CD1c-positive myeloid dendritic cell (primary cell): ENCODE measurements around the gene LHPP.

Source experiments
- DNase-seq: peaks from one replicate; pipeline ENCODE4 v3.0.0-alpha.2; 2016; ENCODE audit errors: extremely low spot score

The LHPP gene

DNA sequence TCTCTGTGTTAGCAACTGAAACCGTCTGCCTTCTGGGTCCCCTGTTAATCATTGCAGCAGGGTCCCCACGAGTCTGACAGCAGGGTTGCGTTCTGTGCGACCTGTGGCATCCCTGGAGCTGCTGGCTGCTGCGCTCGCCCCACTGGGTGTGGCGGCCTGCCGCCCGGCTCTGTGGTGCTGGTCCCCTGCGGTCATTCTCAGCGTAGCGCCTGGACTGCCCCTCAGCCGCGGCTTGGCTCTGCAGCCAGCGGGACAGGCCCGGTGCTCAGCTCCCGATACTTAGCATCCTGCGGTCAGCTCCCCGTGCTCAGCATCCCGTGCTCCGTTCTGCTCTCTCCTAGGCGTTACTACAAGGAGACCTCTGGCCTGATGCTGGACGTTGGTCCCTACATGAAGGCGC, 35.0 kb downstream of the LHPP start:
- no peak for DNase-seq

DNA sequence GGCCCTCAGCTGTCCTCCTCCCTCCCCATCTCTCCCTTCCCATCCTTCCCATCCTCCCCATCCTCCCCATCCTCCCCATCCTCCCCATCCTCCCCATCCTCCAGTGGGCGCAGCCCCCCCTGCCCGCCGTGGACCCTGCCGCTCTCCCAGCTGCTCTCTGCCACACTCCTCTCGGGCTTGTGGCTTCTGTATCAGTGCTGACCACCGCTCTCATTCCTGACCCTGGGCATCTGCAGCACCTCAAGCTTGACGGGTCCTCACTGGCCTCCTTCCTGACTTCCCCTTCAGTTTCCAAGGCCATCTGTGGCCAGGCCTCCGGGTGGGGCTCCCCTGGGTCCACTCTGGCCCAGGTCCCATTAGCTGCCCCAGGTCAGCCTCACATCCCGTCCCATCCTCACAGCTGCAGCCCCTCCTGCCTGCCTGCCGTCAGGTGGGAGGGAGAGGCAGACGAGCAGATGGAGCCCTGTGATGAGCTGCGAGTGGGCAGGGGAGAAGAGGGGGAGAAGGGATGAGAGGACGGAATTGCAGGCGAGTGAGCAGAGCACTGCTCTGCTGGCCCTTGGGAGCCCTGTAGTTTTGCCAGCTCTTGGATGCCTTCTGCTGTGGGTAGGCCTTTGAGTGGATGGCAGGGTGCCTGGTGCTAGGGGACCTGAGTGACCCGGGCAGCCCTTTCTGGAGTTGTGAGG, 35.7 kb downstream of the LHPP start:
- no peak for DNase-seq

DNA sequence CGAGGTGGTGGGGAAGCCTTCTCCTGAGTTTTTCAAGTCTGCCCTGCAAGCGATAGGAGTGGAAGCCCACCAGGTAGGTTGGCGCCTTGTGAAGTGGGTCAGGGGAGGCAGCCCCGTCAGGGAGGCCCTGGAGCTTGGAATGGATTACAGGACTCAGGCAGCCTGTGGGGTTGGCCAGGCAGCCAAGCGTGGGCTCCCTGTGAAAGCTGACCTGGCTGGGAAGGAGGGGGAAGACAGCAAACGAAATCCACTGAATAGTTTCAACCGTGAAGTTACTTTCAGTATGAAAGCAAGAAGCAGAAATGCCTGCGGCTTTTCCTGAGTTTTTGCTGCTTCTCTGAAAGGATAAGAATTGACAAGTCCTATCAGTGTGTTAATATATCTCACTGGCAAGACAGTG, 36.4 kb downstream of the LHPP start:
- no peak for DNase-seq

DNA sequence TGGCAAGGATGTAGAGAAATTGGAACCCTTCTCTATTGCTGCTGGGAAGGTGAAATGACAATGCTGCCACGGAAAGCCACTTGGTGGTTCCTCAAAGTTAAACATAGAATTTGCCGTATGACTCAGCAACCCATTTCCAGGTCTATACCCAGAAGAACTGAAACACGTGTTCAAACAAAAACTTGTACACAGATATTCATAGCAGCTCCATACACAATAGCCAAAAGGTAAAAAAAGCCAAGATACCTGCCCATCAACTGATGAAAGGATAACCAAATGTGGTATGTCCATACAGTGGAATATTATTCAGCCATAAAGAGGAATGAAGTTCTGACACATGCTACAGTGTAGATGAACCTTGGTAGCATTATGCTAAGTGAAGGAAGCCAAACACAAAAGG, 39.1 kb downstream of the LHPP start:
- peak; percentile 19 for DNase-seq

DNA sequence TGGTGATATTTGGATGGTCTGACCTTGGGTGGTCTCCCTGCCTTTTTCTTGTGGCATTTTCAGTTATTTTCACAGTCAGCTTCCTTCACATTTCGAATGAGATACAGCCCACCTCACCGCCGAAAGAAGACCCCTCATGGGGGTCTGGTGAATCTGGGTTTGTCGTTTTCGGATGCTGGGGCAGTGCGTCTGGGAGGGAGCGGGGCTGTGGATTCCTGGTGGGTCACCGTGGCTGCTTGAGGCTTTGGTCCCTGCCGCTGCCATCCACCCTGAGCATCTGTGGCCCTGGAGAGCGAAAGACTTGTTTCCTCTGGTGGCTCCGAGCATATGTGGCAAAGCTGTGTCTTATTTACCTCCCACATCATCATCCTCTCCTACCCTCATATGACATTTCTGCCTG, 43.1 kb downstream of the LHPP start:
- no peak for DNase-seq

DNA sequence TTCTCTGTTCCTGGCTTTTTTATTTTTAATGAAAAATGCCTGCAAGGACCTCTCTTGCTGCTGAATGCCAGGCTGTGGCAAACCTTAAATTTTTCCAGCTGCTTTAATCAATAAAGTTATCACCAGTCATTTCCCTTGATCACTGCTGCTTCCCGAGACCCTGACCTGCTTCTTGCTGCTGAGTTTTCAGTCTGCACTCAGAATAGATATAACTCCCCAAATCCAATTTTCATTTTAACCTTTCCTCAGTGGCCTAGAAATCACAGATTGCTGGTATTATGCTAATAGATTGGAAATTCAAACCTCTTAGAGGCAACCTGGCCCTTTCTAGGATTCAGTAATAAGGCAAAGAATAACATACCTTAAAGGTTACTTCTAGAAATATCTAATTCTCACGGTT, 43.7 kb downstream of the LHPP start:
- no peak for DNase-seq

DNA sequence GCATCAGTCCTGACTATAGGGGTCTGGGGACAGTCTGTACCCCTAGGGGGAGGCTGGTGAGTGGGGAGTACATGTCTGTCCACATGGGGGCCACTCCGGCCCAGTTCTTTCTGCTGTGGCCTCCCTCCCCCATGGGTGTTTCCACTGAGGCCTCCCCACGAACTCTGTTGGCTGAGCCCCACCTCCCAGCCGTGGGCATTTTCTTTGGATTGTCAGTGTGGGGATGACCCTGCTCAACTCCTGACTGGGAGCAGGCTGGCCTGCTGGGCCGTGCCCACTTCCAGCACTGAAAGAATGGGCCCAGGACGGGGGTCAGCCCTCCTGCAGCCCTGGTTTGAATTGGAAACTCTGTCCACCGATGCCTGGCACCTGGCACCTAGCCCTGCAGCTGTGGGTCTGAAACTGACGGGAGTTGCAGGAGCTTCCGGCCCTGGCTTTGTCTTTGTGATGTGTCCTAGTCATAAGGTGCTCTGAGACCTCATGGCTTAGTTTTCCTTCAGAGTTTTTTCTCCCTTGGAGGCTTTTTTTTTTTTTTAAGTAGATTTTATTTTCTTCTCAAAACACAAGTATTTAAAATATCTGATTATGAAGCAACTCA, 46.5 kb downstream of the LHPP start:
- no peak for DNase-seq

DNA sequence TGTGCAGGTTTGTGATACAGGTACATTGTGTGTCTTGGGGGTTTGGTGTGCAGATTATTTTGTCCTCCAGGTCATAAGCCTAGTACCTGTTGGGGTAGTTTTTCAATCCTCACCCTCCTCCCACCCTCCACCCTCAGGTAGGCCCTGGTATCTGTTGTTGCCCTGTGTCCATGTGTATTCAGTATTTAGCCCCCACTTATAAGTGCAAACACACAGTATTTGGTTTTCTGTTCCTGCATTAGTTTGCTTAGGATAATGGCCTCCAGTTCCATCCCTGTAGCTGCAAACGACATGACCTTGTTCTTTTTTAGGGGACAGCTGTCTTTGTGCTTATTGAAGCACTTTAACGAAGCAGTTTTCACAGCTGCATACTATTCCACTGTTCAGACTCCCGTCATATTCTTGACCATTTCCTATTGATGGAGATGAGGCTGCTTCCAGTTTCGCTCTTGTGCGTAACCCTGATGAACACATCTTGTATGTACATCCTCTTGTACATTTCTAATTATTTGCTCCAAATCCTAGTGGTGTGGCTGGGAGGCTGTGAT, 47.4 kb downstream of the LHPP start:
- DNase-seq = no peak

DNA sequence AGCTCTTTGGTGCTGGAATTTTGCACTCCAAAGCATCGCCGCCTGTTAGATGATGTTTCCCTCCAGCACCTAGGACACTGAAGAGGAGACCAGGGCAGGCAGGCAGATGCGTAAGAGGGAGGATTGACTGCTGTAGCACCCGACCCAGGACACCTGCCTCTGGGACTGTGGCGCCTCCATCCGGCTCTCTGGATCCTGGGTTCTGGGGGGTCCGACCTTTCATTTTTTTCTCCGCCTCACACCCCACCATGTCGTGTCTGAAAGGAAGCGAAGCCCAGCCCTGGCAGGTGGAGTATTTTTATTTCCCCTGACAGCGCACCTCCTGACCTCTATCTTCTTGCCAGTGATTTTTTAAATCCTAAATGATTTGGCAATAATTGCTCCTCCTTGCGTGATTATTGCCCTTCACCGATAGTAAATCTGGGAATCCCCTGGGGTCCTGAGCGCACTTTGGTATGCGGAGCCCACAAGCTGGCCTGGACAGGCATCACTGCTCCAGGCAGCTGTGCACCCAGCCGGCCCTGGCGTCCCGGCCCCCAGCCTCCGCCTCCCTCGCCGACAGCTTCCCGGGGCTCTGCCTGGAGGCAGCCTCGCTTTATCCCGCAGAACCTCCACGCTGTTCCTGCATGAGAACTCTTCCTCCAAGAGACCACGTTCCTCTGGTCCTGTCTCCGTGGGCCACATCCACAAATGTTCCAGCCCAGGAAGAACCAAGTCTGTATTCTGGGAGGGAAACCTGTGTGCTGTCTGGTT, 48.4 kb downstream of the LHPP start:
- no peak for DNase-seq

DNA sequence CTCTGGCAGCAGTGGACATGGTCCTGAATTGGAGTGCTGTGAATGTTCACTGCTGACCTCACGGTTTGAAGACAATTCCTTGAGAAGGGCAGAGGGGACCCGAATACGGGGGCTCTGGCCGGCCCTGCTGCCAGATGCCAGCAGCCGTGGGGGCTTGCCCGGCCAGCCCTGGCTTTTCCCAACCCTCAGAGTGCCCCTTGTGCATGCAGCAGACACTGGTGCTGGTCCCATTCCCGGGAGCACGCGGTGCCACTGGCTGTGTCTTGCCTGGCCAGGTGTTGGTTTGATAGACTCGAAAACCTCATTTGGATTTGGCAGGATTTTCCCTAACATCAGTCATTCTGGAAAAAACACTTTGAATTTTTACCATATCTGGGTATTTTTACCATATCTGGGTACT, 49.1 kb downstream of the LHPP start:
- DNase-seq = no peak

DNA sequence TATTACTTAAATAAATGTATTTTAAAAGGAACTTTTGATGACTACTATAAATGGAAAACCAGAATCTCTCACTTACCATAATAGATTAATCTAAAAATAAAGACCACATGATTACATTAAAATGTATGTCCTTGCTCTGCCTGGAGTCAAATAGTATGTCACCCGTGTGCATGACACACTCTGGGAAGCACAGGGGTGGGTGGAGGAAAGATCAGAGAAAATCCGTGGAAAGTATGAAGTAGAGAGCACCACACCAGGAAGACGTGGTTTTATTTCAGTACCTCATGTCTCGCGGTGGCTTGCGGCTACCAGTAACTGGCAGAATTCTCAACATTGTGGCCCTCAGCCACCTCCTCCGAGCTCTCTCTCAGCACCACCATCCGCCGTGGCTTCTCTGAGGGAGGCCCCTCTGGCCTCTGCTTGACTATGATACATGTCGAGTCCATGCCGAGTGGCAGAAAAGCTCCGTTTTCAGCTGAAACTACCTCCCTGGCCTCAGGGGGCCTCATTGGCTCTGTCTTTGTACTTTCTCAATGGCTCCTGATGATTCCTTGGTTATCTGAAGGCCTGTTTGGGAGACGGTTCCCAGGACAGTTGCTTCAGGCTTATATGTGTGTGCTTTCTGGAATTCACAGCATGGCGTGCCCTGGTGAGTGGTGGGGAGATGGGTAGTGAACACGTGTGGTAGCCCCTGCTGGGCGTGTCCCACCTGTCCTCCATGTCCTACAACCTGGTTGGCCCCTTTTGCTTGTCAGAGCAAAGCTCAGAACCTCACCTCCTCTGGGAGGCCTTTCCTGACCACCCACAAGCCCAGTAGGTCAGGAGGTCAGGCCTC, 49.8 kb downstream of the LHPP start:
- no peak for DNase-seq

DNA sequence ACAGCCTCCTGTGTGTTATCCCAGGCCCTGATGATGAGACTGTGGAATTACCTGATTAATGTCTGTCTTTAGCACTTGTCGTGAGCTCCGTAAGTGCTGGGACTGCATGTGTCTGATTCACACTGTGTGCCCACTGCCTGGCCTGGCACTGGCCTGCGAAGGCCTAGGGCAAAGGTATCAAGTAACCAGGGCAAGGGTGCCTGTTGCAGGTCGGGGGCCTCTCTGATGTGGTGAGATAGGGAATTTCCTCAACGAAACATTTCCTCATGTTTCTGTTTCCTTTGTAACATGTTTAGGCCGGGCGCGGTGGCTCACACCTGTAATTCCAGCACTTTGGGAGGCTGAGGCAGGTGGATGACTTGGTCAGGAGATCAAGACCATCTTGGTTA, 50.4 kb downstream of the LHPP start:
- no peak for DNase-seq

DNA sequence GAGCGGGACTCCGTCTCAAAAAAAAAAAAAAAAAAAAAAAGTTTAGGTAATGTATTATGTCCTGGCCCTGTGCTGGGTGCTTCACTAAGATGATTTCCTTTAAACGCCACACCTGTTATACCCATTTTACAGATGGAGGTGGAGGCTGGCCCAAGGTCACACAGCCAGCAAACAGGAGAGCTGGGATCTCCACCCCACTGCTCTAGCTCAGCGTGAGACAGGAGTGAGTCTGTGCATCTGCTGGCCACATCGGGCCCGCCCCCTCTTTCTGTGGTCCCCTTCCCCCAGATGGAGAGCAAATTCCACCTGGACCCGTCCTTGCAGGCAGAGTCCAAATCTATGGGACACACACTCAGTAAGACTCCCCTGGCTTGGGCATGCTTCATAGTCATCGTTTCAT, 51.0 kb downstream of the LHPP start:
- no peak for DNase-seq

DNA sequence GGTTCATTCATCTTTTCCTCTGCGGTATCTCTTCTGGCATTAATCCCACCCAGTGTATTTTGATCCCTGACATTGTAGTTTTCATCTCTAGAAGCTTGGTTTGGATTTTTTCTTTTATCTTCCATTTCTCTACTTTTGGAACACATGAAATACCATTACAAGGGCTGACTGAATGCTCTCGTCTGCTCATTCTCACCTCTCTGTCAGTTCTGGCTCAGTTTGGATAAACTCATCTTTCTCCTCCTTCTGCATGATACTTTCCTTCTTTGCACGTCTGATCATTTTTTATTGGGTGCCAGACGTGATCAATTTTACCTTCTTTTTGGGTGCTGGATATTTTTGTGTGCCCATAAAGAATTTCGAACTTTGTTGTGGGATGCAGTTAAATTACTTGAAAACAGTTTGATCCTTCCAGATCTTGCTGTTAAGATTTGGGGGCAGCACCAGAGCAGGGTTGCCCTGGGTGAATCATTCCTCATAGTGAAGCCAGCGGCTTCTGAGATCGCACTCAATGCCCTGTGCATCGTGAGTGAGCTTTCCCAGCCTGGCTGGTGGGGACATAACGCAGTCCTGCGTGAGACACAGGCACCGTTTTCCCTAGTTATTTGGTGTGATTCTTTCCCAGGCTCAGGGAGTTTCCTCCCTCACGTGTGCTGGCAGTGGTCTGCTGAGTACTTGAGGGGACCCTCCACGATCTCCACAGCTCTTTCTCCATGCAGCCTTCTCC, 53.8 kb downstream of the LHPP start:
- no peak for DNase-seq

DNA sequence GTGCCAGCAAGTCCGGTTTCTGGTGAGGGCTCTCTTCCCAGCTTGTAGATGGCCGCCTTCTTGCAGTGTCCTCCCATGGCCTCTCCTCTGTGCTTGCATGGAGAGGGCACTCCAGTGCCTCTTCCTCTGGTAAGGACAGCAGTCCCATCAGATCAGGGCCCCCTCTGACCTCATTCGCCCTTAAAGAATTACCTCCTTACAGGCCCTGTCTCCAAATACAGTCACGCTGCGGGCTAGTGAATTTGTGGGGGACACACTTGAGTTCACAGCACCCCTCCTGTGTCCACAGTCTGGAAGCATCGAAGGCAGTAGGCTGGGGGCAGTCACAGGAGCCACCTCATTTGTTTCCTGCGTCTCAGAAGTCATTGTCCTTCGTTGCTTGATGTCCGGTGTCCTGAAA, 54.6 kb downstream of the LHPP start:
- DNase-seq = no peak

DNA sequence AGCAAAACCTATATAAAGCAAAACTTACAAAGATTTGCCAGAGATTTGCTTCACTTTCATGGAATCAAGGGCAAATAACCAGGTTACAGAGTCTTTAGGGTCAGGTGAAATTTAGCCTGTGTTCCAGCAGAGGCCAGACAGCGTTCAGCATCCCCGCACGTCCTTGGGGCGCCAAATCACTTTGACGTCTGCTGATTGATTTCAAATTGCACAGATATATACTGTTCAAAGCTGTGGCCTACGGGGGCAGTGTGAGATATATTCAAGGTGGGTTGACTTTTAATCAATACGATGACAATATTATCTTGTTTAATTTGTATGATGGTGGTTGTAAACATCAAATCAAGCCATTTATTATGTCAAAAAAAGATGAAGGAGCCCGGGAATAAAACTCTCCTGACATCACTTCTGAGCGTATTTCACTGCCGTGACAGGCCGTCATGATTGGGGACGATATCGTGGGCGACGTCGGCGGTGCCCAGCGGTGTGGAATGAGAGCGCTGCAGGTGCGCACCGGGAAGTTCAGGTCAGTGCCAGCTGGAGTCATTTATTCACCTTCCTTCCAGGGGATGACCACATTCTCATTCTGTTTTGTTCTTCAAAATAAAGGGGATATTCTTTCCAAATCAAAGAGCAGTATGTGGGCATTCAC, 55.2 kb downstream of the LHPP start:
- DNase-seq = no peak

DNA sequence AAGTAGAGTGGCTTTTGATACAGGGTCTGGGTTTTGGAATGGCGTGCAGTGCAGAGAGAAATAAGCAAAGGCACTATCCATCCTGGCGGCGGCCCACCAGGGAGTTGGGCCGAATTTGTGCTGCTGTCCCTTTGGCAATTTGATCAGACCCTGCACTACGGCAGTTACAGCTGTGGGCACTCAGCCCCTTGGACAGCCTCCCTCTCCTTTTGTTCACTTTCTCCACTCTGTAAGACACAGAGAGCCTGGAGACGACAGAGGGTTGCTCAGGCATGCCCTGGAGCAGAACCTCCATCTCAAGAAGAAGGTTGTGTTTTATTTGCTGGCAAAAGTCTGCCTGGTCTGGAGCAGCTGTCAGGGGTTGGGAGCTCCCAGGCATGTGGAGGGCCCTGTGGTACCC, 55.8 kb downstream of the LHPP start:
- DNase-seq = no peak

DNA sequence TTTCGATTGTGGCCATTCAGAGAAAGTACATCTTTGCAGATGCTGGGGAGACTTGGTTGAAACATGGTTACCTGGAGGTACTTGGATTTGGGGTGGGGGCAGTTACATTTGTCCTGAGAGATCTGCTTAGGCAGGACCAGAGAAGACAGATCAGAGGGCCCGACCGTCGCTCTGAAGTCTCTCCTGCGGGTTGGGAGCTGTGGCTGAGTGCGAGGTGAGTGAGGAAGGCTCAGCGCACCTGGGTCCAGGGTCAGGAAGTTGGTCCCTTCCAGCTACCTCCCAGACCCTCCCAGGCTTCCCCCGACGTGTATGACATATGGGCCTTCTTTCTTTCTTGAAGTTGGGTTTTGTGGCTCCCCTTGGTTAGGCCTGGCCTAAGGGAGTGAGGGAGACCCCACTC, 56.3 kb downstream of the LHPP start:
- no peak for DNase-seq

DNA sequence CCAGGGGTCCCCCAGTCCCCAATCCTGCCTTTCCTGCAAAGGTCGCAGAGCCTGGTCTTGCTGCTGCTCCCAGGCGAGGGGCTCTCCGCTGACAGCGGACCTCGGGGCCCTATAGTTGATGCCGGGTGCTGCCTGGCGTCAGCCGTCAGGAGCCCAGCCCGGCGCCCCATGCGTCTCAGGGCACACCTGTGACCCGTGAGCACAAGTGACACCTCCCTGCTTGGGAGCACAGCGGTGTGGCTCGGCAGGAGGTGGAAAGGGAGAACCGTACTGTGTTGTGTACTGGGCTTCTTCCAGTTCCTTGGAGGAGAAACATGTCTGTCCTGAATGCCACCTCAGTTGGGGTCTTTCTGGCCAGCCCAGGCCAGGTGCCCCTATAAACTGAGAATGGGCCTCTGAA, 56.7 kb downstream of the LHPP start:
- DNase-seq = no peak

DNA sequence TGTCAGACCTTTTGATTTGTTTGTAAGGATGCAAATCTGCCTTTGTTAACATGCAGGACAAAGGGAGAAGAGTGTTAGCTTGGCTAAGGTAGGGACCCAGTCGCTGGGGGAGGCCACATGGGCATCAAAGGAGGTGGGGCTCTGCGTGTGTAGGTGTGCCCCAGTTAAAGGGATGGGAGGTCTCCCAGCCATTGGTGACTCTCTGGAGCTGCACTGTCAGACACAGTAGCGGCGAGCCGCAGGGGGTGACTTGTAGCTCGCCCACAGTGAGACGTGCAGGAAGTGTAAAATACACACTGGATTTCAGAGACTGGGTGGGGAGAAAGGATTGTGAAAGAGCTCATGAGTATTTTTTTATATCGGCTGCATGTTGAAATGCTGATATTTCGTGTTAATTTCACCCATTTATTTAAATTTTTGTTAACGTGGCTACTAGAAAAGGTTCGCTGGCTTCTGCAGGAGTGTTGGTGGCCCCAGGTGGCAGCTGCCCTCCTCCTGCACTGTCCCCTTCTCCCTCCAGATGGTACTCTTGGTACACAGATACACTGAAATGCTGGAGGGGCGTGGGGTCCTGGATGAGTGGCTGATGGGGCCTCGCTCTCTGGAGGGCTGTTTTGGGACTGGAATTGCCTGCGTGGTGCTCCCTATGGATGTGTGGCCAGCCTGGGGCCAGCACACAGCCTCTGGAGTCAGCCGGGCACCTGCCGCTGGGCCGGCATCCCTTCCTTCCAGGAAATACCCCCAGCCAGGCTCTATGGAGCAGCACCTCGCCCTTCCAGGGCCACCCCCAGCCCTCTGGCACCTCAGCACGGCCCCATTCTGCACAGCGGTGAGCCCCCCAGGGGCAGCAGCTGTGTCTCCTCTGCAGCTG, 59.2 kb downstream of the LHPP start:
- peak; percentile 75 for DNase-seq
